ENCODE measurements around the gene ZNF787. TPM values are rescaled to one million over a fixed set of nuclear protein-coding genes. Genes with fewer than 3 reads are reported as not detected.

ZNF787 gene
- total RNA-seq, 1 donor from 2014 or later = 35.3 TPM

DNA sequence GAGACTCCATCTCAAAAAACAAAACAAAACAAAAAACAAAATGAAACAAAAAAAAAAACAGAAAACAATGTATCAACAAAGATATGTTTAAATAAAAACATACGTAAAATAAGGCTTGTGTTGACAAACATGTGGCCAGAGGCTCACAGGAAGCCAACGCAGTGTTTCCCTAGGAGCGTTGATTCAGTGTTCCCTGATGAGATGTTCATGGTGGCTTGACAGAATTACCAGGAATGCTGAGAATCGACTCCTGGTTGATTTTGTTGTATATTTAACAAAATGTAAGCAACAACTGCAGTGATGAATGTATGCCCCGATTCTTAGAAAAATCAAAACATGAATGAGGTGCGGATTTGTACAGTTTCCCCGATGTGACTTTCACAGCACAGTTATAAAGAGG lies 8.9 kb upstream of the ZNF787 start:
- no peak for ATAC-seq
- no peak for DNase-seq (ENCODE audit: missing footprints)
- intact Hi-C loops (cut with DNase I) = no loop called here

DNA sequence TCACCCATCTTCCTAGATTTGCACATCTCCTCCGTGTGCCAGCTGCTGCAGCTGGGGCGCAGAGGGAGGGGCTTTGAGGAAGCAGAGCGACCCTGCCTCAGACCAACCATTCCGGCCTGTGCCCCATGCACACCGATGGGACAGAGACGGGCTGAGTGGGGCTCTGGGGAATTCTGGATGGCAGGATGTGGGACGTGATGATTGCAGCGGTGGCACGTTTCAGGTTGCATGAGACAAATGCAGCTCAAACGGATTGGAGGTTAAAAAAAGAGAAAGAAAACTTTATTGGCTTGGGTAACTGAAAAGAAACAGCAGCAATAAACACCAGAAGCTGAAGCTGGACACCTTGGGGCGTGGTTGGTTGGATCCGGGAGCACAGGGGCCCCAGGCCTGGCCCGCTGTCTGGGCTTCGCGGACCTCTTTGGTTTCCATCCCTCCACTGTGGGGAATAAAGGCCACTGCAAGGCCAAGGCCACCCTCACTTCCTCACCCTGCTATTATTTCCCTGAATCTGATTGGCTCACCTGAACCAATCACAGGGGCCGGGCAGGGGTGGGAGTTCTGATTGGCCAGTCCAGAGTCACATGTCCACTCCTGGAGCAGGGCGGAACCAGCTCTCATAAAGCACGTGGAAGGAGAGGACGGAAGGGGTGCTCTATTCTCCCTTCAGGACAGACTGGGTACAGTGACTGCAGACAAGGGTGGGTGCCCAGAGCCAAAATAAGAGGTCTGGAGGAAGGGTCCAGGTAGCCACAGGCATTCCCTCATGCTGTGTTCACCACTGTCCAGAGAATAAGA lies 6.1 kb upstream of the ZNF787 start:
- DNase-seq (ENCODE audit: missing footprints) (peak; percentile 44), ATAC-seq (no peak)
- intact Hi-C loops (cut with DNase I) = no loop called here

DNA sequence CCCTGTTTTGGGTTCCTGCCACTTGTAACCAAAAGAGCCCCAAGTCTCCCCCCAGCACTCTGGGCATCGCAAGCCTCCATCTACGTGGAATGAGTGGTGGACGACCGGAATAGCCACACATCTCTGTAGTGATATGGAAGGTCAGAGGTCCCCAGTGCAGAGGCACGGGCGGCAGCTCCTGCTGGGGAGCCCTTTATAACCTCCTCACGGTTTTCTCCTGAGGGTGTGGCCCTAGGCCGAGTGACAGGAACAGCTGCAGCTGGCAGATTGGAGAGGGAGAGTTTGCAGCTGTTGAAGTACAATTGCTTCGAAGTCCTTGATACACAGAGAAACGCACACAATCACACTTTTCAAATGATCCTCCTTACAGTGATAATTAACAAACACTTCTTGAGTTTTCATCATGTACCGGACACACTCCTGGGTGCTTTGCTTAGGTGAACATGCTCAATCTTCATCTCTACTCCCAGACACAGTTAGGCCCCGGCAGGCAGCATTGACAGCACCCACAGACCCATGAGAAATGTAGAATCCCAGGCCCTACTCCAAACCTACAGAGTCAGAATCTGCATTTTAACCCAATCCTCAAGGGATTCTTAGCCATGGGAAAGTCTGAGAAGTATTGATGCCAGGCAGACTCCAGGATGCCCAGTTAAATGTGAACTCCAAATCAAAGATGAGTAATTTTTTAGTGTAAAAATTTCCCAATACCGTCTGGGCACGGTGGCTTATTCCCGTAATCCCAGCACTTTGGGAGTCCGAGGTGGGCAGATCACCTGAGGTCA lies 4.9 kb upstream of the ZNF787 start:
- ATAC-seq = no peak
- no peak for DNase-seq (ENCODE audit: missing footprints)
- intact Hi-C loops (cut with DNase I) = no loop called here

DNA sequence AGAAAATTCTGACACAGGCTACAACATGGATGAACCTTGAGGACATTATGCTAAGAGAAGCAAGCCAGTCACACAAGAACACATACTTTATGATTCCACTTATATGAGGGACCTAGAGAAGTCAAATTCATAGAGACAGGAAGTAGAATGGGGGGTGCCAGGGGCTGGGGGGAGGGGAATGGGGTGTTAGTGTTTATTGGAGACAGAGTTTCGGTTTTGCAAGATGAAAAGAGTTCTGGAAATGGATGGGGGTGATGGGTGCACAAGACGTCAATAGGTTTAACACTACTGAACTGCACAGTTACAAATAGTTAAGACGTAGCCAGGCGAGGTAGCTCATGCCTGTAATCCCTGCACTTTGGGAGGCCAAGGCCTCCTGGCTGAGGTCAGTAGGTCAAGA lies 3.5 kb upstream of the ZNF787 start:
- intact Hi-C loops (cut with DNase I) = no loop called here
- ATAC-seq (no peak), DNase-seq (ENCODE audit: missing footprints) (no peak)

DNA sequence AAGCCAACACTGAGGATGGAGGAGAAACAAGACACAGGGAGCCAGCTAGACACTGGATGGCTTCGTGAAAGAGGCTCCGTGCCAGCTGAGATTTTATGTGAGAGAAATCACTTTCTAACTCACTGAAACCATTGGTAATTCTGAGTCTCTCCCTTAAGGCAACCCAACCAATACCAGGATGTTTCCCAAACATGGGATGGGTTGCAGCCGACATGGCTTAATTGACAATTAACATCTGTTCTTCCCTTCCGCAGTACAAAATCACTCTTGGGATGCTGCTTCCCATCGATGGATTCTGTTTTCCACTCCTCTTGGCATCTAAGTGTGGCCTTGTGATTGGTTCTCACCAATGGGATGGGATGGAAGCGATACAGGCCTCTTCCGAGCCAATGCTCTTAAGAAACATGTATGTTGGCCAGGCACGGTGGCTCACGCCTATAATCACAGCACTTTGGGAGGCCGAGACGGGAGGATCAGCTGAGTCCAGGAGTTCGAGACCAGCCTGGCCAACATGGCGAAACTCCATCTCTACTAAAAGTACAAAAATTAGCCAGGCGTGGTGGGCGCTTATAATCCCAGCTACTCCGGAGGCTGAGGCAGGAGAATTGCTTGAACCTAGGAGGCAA lies 2.3 kb upstream of the ZNF787 start:
- intact Hi-C loops (cut with DNase I) = no loop called here
- DNase-seq (ENCODE audit: missing footprints) = no peak
- ATAC-seq = no peak

DNA sequence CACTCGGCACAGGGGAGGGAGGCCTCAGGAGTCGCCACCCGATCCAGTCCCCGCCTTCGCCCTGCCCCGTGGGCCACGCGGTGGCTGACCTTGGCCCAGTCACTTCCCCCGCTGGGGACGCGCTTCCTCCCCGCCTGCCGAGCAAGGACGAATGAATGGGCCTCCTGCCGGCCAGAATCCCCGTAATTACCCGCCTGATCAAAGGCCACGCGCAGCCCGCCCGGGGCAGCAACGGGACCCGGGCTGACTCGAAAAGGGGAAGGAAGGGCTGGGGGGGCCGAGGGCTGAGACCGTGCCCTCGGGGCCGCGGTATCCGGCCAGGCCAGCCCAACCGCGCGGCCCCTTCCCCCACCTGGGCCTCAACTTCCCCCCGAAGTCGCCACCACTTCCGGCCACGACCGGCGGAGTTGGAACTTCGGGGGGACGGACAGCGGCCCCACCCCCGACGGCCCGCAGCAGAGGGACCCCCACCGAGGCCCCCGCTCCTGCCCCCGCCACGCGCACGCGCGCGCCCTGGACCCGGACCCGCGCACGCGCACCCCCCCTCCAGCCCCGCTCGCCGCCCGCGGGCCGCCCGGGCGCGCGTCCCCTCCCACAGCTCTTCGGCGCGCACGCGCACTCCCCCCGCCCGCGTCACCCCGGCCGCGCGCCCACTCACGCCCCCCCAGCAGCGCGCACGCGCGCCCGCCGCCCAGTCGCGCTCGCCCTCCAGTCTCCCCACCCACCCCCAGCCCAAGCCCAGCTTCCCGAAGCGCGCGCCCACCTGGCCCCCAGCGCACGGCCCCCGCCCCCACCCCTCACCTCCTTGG lies 520 bp downstream of the ZNF787 start:
- intact Hi-C loops (cut with DNase I) = loop anchor here (1.0 to 2.0 kb wide), 4 partner anchors 9 to 21 kb away; partner anchors contain the start of gene ZNF444
- peak; percentile 35 for ATAC-seq

DNA sequence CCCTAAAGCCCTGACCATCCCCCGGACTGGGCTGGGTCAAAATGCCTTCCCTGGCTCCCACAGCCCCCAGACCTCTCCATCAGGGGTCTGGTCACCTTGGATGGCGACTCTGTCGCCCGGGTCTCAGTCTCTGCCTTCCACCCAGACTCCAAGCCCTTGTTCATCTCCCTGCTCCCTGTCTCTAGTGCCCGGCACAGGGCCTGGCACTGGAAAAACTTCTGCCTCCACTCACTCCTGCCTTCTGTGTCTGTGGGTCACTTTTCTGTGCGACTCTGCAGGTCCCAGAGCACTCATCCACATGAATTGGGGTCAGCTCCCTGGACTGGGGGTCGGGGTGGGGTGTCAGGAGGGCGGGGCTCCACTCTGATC lies 1.1 kb downstream of the ZNF787 start:
- no peak for ATAC-seq
- intact Hi-C loops (cut with DNase I) = loop anchor here (1.0 to 2.0 kb wide), 2 partner anchors 9 to 15 kb away; no protein-coding TSS in a partner anchor
- DNase-seq (ENCODE audit: missing footprints) = no peak

More for the DNA sequence above, 520 bp downstream of the ZNF787 start:
- peak; percentile 94 for DNase-seq (ENCODE audit: missing footprints)

DNA sequence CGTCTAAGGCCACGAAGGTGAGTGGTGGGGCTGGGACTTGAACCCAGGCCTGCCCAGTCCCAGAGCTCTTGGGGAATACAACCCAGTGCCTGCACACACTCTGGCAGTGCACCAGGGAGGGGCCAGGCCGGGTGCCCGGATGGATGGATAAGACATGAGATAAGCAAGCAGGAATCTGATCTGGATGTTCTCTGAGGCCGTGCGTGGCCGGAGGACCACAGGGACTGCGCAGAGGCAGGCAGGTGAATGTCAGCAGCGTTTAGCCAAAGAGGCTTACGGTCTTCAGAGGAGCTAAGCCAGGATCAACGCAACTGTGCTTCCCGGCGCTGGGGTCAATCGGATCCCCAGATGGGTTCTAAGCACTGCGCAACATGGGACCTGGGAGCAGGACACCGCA lies 1.5 kb downstream of the ZNF787 start:
- DNase-seq (ENCODE audit: missing footprints) = no peak

DNA sequence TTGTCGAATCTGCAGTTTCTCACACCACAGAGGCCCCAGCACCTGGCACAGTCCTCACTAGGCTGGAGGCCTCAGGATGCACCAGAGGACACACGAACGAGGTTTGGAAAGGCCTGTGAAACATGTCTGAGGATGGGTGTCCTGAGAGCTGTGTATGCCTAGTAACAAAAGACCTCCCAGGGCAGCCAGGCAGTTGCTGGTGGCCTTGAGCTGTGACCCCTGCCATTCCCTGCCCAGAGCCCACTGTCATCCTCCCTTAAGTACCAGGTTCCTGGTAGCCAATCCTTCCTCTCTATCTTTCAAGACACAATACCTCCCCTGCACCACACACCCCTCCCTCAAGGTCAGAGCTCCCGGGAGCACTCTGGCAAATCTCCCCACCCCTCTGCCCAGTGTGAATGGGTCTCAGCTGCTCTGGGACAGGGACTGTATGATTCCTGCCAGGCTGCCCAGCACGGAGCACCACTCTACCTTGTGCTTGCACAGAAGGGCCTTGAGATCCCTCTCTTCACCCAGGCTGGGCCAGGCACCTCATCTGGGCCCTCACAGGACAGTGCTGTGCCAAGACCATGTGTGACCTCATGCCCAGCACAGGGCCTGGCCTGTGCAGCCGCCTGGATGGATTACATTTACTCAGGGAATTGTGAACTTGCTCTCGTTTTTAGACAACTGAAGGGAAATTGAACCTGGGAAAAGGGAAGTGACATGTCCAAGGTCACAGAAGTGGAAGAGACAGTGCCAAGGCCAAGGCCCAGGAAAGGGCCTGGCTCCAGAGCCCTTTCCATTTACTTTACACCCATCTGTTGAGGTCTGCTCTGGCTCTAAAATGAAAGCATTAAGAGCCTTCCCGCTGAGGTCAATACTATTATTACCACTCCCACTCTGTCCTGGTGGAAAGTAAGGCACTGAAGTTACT lies 2.2 kb downstream of the ZNF787 start:
- intact Hi-C loops (cut with DNase I) = loop anchor here (5.0 kb wide), 1 partner anchor 37 kb away; no protein-coding TSS in a partner anchor
- ATAC-seq = no peak
- DNase-seq (ENCODE audit: missing footprints) = peak; percentile 32

More for the DNA sequence above, 1.5 kb downstream of the ZNF787 start:
- no peak for ATAC-seq
- intact Hi-C loops (cut with DNase I) = loop anchor here (5.0 kb wide), 1 partner anchor 37 kb away; no protein-coding TSS in a partner anchor

DNA sequence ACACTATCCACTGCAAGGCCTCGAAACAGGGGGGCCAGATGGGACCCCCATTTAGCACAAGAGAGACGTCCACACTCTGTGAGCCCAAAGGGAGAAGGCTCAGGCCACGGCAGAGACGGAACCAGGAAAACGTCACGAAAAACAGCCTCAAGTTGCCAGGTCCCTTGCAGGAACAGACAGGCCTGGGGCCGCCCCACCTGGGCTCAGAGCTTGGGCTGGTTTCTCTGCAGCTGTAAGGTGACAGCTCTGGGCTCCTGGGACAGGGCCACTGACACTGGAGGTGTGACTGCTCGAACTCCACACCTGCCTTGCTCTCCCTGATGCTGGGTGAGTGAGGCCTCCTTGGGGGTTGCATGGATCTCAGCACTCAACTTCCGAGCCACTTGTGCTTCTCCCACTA lies 3.2 kb downstream of the ZNF787 start:
- intact Hi-C loops (cut with DNase I) = loop anchor here (5.0 kb wide), 1 partner anchor 36 kb away; no protein-coding TSS in a partner anchor
- ATAC-seq (no peak), DNase-seq (ENCODE audit: missing footprints) (peak; percentile 44)

DNA sequence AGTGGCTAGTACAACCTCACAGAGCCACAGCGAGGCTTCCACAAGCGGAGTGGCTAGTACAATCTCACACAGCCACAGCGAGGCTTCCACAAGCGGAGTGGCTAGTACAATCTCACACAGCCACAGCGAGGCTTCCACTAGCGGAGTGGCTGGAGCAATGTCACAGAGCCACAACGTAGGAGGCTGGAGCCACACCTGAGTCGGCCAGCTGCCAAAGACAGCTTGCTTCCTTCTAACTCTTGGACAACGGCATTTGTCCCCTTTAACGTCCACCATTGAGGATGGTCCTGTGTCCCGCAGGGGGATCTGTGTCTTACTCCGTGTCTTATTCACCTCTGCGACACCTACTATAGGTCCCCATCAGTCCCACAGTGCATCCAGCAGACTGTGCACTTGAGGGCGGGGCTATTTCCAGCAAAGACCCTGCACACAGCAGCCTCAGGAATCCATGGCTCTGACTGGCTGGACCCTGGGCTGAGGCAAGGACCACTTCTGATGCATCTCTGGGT lies 3.7 kb downstream of the ZNF787 start:
- peak; percentile 32 for DNase-seq (ENCODE audit: missing footprints)
- no peak for ATAC-seq
- intact Hi-C loops (cut with DNase I) = loop anchor here (5.0 kb wide), 1 partner anchor 35 kb away; no protein-coding TSS in a partner anchor

DNA sequence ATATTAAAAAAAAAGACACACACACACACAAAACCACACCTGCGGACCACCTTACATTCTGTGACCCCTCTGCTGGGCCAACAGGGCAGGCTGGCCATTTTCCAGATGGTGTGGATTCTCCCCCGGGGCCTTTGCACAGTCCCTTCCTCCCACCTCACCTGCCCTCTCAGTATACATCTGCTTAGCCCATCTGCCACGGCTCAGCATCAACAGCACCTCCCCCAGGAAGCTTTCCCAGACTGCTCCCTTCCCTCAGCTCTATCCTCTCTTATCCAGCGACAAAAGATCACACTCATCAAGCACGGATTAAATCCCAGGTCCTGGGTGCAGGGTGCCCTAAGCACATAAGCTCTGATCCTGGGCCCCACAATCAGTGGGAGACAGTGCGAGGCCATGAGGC lies 4.5 kb downstream of the ZNF787 start:
- intact Hi-C loops (cut with DNase I) = loop anchor here (5.0 kb wide), 1 partner anchor 34 kb away; no protein-coding TSS in a partner anchor
- ATAC-seq (no peak), DNase-seq (ENCODE audit: missing footprints) (peak; percentile 42)

DNA sequence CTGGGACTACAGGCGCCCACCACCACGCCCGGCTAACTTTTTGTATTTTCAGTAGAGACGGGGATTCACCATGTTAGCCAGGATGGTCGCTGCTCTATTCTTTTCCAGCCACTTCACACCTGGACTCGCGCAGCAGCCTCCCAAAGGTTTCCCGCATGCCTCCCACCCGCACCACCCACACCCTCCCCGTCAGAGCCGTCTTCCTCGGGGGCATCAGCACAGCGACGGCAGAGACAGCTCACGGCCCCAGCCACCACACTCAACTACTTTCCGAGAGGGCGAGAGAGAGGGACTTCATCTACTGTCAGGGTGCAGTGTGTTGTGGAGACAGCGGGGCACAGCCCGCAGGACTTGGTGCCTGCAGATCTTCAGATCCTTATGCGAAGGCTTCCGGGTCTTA lies 5.6 kb downstream of the ZNF787 start:
- DNase-seq (ENCODE audit: missing footprints) (peak; percentile 63), ATAC-seq (no peak)
- intact Hi-C loops (cut with DNase I) = loop anchor here (5.0 kb wide), 1 partner anchor 33 kb away; no protein-coding TSS in a partner anchor

DNA sequence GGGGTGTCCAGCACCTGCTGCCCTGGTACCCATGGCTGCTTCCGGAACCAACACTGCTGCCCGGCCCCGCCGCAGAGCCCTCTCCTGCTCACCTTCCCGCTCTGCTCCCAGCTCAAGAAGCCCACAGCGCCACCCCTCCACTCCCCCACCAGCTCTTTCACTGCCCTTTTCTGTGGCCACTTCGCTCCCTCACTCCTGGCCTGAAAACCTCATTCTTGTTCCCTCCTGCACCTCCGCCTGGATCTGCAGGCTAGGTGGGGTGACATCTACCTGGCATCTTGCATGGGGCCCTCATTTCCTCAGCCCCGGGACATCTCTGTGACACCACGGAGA lies 6.4 kb downstream of the ZNF787 start:
- ATAC-seq = no peak
- intact Hi-C loops (cut with DNase I) = loop anchor here (5.0 kb wide), 1 partner anchor 32 kb away; no protein-coding TSS in a partner anchor
- peak; percentile 49 for DNase-seq (ENCODE audit: missing footprints)

DNA sequence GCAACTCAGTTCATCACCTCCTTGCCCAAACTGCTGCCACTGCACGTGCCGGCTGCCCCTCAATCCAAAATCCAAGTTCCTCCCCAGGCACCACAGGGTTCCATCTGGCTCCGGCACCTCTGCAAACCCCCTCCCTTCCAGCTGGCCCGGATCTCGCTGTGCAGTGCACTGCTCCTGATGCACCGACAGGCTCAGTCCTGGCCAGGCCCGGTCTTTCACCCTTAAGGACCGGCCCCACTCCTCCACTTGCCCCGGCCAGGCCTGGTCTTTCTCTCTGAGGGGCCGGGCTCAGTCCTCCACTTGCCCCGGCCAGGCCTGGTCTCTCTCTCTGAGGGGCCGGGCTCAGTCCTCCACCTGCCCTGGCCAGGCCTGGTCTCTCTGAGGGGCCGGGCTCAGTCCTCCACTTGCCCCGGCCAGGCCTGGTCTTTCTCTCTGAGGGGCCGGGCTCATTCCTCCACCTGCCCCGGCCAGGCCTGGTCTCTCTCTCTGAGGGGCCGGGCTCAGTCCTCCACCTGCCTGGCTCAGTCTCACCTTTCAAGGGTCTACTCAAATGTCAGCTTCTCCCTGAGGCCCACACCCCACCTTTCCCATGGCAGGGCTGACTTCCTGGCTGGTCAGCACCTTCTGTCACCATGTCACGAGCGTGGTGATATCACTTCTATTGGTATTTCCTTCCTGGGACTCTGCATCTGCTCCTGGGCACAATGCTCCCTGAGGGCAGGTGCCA lies 6.9 kb downstream of the ZNF787 start:
- no peak for DNase-seq (ENCODE audit: missing footprints)
- no peak for ATAC-seq
- intact Hi-C loops (cut with DNase I) = no loop called here

DNA sequence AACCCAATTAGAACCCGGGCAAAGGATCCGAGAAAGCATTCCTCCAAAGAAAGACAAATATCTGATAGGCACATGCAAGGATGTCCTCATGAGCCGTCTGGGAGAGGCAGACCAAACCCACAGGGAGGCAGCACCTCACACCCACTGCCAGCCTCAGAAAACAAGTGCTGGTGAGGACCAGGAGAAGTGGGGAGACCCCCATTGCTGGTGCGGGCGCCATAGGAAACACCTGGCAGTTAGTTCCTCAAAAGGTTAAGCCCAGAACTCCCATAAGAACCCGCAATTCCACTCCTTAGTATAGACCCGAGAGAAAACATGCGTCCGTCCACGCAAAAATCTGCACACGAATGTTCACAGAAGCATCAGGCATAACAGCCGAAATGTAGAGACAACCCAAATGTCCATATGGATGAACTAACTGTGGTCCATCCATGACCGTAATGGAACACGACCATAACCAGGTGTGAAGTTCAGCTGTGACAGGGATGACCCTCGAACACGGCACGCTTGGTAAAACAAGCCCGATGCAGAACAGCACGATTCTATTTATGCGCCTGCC lies 7.9 kb downstream of the ZNF787 start:
- DNase-seq (ENCODE audit: missing footprints) (no peak), ATAC-seq (no peak)
- intact Hi-C loops (cut with DNase I) = no loop called here

Measured in Right ventricle myocardium inferior (tissue), 1 donor.